Astrocyte of the cerebellum (primary cell): ENCODE measurements around the gene HDDC2.

ENCODE experiments used
- DNase-seq: peaks from one replicate; pipeline ENCODE4 v3.0.0-alpha.2; 2011; ENCODE audit warnings: low read depth
- H3K4me3 ChIP-seq: 2 replicates; pipeline ENCODE4 v1.5.1; 2011; ENCODE audit warnings: mild to moderate bottlenecking, low read depth, low read length, moderate library complexity
- CTCF ChIP-seq: IDR thresholded peaks from 2 replicates; pipeline ENCODE4 v1.5.1; 2012; ENCODE audit warnings: low read length, low read depth, moderate library complexity, mild to moderate bottlenecking; ENCODE audit errors: missing control alignments
- in situ Hi-C: cut with HindIII; loops from 2 replicates; pipeline ENCODE4 v1.10.0; 2017; ENCODE audit warnings: low sequenced_read_pairs

HDDC2 gene

GRCh38 chr6:125248136-125248535 is 53.6 kb downstream of the HDDC2 start:
- DNase-seq: no peak
- H3K4me3 ChIP-seq: no peak overlapping the region
- in situ Hi-C loops: no loop called here
- TF ChIP-seq CTCF: no peak

- TF ChIP-seq CTCF: no peak
- H3K4me3 ChIP-seq: no peak overlapping the region
- no peak for DNase-seq
- in situ Hi-C loops: no loop called here
Observed at GRCh38 chr6:125246566-125246965, 55.2 kb downstream of the HDDC2 start.

GRCh38 chr6:125245523-125246264 is 56.1 kb downstream of the HDDC2 start:
- no peak for TF ChIP-seq CTCF

GRCh38 chr6:125245109-125245508 is 56.7 kb downstream of the HDDC2 start:
- no peak overlapping the region for H3K4me3 ChIP-seq
- in situ Hi-C loops: no loop called here
- no peak for TF ChIP-seq CTCF
- DNase-seq: no peak

More at GRCh38 chr6:125245523-125246264, 56.1 kb downstream of the HDDC2 start:
- no peak for DNase-seq
- no peak overlapping the region for H3K4me3 ChIP-seq
- in situ Hi-C loops: no loop called here

GRCh38 chr6:125237764-125238163 is 64.0 kb downstream of the HDDC2 start:
- in situ Hi-C loops: no loop called here
- H3K4me3 ChIP-seq: no peak overlapping the region
- TF ChIP-seq CTCF: no peak
- no peak for DNase-seq

- TF ChIP-seq CTCF: no peak
- H3K4me3 ChIP-seq: no peak overlapping the region
- in situ Hi-C loops: no loop called here
- no peak for DNase-seq
Observed at GRCh38 chr6:125236536-125237327, 65.0 kb downstream of the HDDC2 start.
